Neural cell (in vitro differentiated cells): ENCODE data around the gene LNPEP. TPM values are rescaled to one million over a fixed set of nuclear protein-coding genes. Genes with fewer than 3 reads are reported as not detected.

Source experiments
- H2AFZ ChIP-seq: fragments of 200-600, 300-800 bp; sonication (generic), shearing (Covaris generic); 2 replicates; pipeline ENCODE4 v1.6.0; 2014; ENCODE audit warnings: low read depth, mild to moderate bottlenecking, antibody characterized with exemption, low read length, moderate library complexity
- H3F3A ChIP-seq: fragments of 200-600 bp; shearing (Covaris generic); 2 replicates; pipeline ENCODE4 v1.6.1; 2016; ENCODE audit warnings: mild to moderate bottlenecking, moderate library complexity, mixed read lengths, antibody characterized with exemption, low read length; ENCODE audit not compliant: insufficient read depth, poor library complexity, severe bottlenecking
- H3K27ac ChIP-seq: fragments of 200-600, 300-800 bp; sonication (generic), shearing (Covaris generic); 2 replicates; pipeline ENCODE4 v1.5.1; 2014; ENCODE audit warnings: mild to moderate bottlenecking, low read length, moderate library complexity
- H3K27me3 ChIP-seq: fragments of 300-800, 200-600 bp; sonication (generic), shearing (Covaris generic); 2 replicates; pipeline ENCODE4 v1.6.0; 2014; ENCODE audit warnings: mild to moderate bottlenecking, low read depth, low read length, moderate library complexity; ENCODE audit not compliant: insufficient read depth
- H3K36me3 ChIP-seq: fragments of 300-800, 200-600 bp; sonication (generic), shearing (Covaris generic); 2 replicates; pipeline ENCODE4 v1.5.1; 2014; ENCODE audit warnings: mild to moderate bottlenecking, antibody characterized with exemption, low read length, moderate library complexity; ENCODE audit not compliant: insufficient read depth
- H3K4me2 ChIP-seq: fragments of 300-800, 200-600 bp; sonication (generic), shearing (Covaris generic); 2 replicates; pipeline ENCODE4 v1.6.0; 2014; ENCODE audit warnings: mild to moderate bottlenecking, low read length
- H3K4me3 ChIP-seq: fragments of 300-800, 200-600 bp; sonication (generic), shearing (Covaris generic); 2 replicates; pipeline ENCODE4 v1.5.1; 2014; ENCODE audit warnings: mild to moderate bottlenecking, low read length, moderate library complexity
- H3K79me2 ChIP-seq: fragments of 200-600 bp; shearing (Covaris generic); replicated peaks from 2 replicates; pipeline ENCODE4 v1.6.0; 2014; ENCODE audit warnings: mild to moderate bottlenecking, low read length, moderate library complexity; ENCODE audit not compliant: insufficient read depth
- H3K9ac ChIP-seq: fragments of 300-800, 200-600 bp; sonication (generic), shearing (Covaris generic); 2 replicates; pipeline ENCODE4 v1.6.1; 2016; ENCODE audit warnings: mild to moderate bottlenecking, low read length, mixed read lengths
- H3K9me2 ChIP-seq: fragments of 200-600 bp; shearing (Covaris generic); 2 replicates; pipeline ENCODE4 v1.6.1; 2016; ENCODE audit warnings: mild to moderate bottlenecking, low read length, mixed read lengths; ENCODE audit not compliant: insufficient read depth
- H3K9me3 ChIP-seq: fragments of 200-600, 300-800 bp; sonication (generic), shearing (Covaris generic); 2 replicates; pipeline ENCODE4 v1.6.1; 2016; ENCODE audit warnings: mild to moderate bottlenecking, mixed run types, low read length, moderate library complexity, mixed read lengths
- H4K20me1 ChIP-seq: fragments of 200-600 bp; shearing (Covaris generic); 2 replicates; pipeline ENCODE4 v1.6.1; 2016; ENCODE audit warnings: mild to moderate bottlenecking, mixed run types; ENCODE audit not compliant: insufficient read depth
- CTCF ChIP-seq: fragments of 450-650 bp; IDR thresholded peaks from 2 replicates; pipeline ENCODE4 v1.5.1; 2014; ENCODE audit warnings: antibody characterized with exemption, mild to moderate bottlenecking, moderate library complexity; ENCODE audit not compliant: poor library complexity, severe bottlenecking
- EP300 ChIP-seq: fragments of 450-650 bp; conservative IDR thresholded peaks from 2 replicates; pipeline ENCODE4 v1.6.1; 2014; ENCODE audit warnings: antibody characterized with exemption, mild to moderate bottlenecking, moderate library complexity; ENCODE audit not compliant: poor library complexity, severe bottlenecking
- EZH2 ChIP-seq: fragments of 200-600, 300-800 bp; shearing (Covaris generic), sonication (generic); IDR thresholded peaks from 2 replicates; pipeline ENCODE4 v1.6.1; 2014; ENCODE audit warnings: antibody characterized with exemption, low read length, borderline replicate concordance, mild to moderate bottlenecking; ENCODE audit not compliant: insufficient read depth, poor library complexity, severe bottlenecking
- MXI1 ChIP-seq: fragments of 450-650 bp; conservative IDR thresholded peaks from 2 replicates; pipeline ENCODE4 v1.6.1; 2014; ENCODE audit warnings: antibody characterized with exemption, mild to moderate bottlenecking; ENCODE audit not compliant: poor library complexity, severe bottlenecking
- POLR2AphosphoS5 ChIP-seq: IDR thresholded peaks from 2 replicates; pipeline ENCODE4 v1.6.1; 2012
- RAD21 ChIP-seq: fragments of 450-650 bp; conservative IDR thresholded peaks from 2 replicates; pipeline ENCODE4 v1.6.1; 2014; ENCODE audit warnings: antibody characterized with exemption, mild to moderate bottlenecking, moderate library complexity
- SMC3 ChIP-seq: fragments of 450-650 bp; conservative IDR thresholded peaks from 2 replicates; pipeline ENCODE4 v1.6.1; 2014; ENCODE audit warnings: antibody characterized with exemption, mild to moderate bottlenecking, moderate library complexity; ENCODE audit not compliant: poor library complexity
- TAF1 ChIP-seq: IDR thresholded peaks from 2 replicates; pipeline ENCODE4 v1.6.1; 2012; ENCODE audit warnings: low read depth
- polyA plus RNA-seq: library from polyadenylated mRNA; depleted of rRNA; stranded (reverse); fragments of >200 nt; gene quantifications from 2 replicates; pipeline ENCODE4 v1.2.3, GENCODE V29; 2014
- TF ChIP-seq, protein P1 (sequence below): IDR thresholded peaks from 2 replicates; pipeline ENCODE4 v1.6.1; 2012; ENCODE audit warnings: borderline replicate concordance

LNPEP gene
- polyA plus RNA-seq, 1 donor from 2014 or later, result 25.6 TPM

GRCh38 chr5:96896276-96896675 is 39.6 kb upstream of the LNPEP start:
- Histone ChIP-seq H3F3A (no peaks in the 10 kb centered on the region), H2AFZ (no peak overlapping the region), H4K20me1 (no peaks in the 10 kb centered on the region), H3K9me2 (no peaks in the 10 kb centered on the region), H3K9me3 (no peaks in the 10 kb centered on the region), H3K79me2 (no peaks in the 10 kb centered on the region), H3K4me3 (no peak overlapping the region), H3K27me3 (no peaks in the 10 kb centered on the region), H3K9ac (no peak overlapping the region), H3K36me3 (no peaks in the 10 kb centered on the region), H3K4me2 (no peak overlapping the region), H3K27ac (no peak overlapping the region)
- TF ChIP-seq SMC3 (no peak), RAD21 (no peak), EP300 (no peak)
- TF ChIP-seq, protein P1, sequence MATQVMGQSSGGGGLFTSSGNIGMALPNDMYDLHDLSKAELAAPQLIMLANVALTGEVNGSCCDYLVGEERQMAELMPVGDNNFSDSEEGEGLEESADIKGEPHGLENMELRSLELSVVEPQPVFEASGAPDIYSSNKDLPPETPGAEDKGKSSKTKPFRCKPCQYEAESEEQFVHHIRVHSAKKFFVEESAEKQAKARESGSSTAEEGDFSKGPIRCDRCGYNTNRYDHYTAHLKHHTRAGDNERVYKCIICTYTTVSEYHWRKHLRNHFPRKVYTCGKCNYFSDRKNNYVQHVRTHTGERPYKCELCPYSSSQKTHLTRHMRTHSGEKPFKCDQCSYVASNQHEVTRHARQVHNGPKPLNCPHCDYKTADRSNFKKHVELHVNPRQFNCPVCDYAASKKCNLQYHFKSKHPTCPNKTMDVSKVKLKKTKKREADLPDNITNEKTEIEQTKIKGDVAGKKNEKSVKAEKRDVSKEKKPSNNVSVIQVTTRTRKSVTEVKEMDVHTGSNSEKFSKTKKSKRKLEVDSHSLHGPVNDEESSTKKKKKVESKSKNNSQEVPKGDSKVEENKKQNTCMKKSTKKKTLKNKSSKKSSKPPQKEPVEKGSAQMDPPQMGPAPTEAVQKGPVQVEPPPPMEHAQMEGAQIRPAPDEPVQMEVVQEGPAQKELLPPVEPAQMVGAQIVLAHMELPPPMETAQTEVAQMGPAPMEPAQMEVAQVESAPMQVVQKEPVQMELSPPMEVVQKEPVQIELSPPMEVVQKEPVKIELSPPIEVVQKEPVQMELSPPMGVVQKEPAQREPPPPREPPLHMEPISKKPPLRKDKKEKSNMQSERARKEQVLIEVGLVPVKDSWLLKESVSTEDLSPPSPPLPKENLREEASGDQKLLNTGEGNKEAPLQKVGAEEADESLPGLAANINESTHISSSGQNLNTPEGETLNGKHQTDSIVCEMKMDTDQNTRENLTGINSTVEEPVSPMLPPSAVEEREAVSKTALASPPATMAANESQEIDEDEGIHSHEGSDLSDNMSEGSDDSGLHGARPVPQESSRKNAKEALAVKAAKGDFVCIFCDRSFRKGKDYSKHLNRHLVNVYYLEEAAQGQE, result no peak

- H3K9me2 ChIP-seq, result no peaks in the 10 kb centered on the region
- H2AFZ ChIP-seq, result no peak overlapping the region
- H3F3A ChIP-seq, result no peaks in the 10 kb centered on the region
- no peaks in the 10 kb centered on the region for H3K27me3 ChIP-seq
- no peaks in the 10 kb centered on the region for H4K20me1 ChIP-seq
- no peaks in the 10 kb centered on the region for H3K36me3 ChIP-seq
- no peaks in the 10 kb centered on the region for H3K79me2 ChIP-seq
- no peak overlapping the region for H3K4me2 ChIP-seq
- H3K9ac ChIP-seq, result no peak overlapping the region
- H3K27ac ChIP-seq, result no peak overlapping the region
- no peaks in the 10 kb centered on the region for H3K9me3 ChIP-seq
- TF ChIP-seq CTCF (no peak), TAF1 (no peak), EZH2 (no peak), MXI1 (no peak), SMC3 (no peak), POLR2AphosphoS5 (no peak), EP300 (no peak)
- TF ChIP-seq, protein P1, result no peak
- no peak overlapping the region for H3K4me3 ChIP-seq
These were observed 39.1 kb upstream of the LNPEP start for GRCh38 chr5:96896806-96897205.
